Right lobe of liver (tissue), 6 donors: Measurements from ENCODE around the gene PROC. TPM values are rescaled to one million over a fixed set of nuclear protein-coding genes. Genes with fewer than 3 reads are reported as not detected.

ENCODE experiments used
- ATAC-seq, 4 donors: fragments of 200-7000 bp; cut with Tn5 transposase; one replicate each; pipeline ENCODE4 v1.9.1; 2020; ENCODE audit warnings: mild to moderate bottlenecking in 4 of 4, moderate library complexity in 4 of 4
- DNase-seq, 3 donors: peaks; one replicate each; pipeline ENCODE4 v3.0.0-alpha.2; 2020
- H3K27ac ChIP-seq, 3 donors: fragments of 200-600 bp; one replicate each; pipeline ENCODE4 v1.8.0; 2022
- H3K27me3 ChIP-seq, 2 donors: fragments of 200-600 bp; one replicate each; pipeline ENCODE4 v1.8.0; 2022
- H3K36me3 ChIP-seq, 4 donors: fragments of 200-600 bp; sonication (generic) in 1 of 4; one replicate each; pipeline versions ENCODE4 v1.5.1 to v1.8.0; 2017 to 2022; ENCODE audit warnings: control low read depth in 1 of 4
- H3K4me1 ChIP-seq, 4 donors: fragments of 200-600 bp; sonication (generic) in 1 of 4; one replicate each; pipeline versions ENCODE4 v1.5.1 to v1.8.0; 2017 to 2022; ENCODE audit warnings: control low read depth in 1 of 4
- H3K4me3 ChIP-seq, 3 donors: fragments of 200-600 bp; one replicate each; pipeline ENCODE4 v1.8.0; 2022
- H3K9me3 ChIP-seq, 4 donors: fragments of 200-600 bp; sonication (generic) in 1 of 4; one replicate each; pipeline versions ENCODE4 v1.5.1 to v1.8.0; 2017 to 2022; ENCODE audit warnings: control low read depth in 1 of 4
- CTCF ChIP-seq, 4 donors: fragments of 200-600 bp in 3 of 4; fragments of 450-650 bp in 1 of 4; IDR thresholded peaks; one replicate each; pipeline versions ENCODE4 v1.5.1 to v1.8.0; 2016 to 2022; ENCODE audit warnings: antibody characterized with exemption in 4 of 4, mild to moderate bottlenecking in 2 of 4
- POLR2A ChIP-seq: fragments of 450-650 bp; IDR thresholded peaks from one replicate; pipeline ENCODE4 v1.6.1; 2017; ENCODE audit warnings: antibody characterized with exemption, mild to moderate bottlenecking
- WGBS: methylation state at CpG from one replicate; pipeline ENCODE4 v1.1.6; 2018; ENCODE audit warnings: low coverage, low lambda C conversion rate; ENCODE audit not compliant: insufficient coverage; ENCODE audit errors: missing lambda C conversion rate; 5-methylcytosine and 5-hydroxymethylcytosine counted together
- intact Hi-C, 2 donors: fragments of 100-400 bp; cut with DNase I; formaldehyde crosslinking; loops; one replicate each; pipeline versions ENCODE4 v1.11.2 to v1.14.1; 2022
- total RNA-seq, 6 experiments: library from RNA; depleted of rRNA in 2 of 6; stranded (reverse); fragments of >200 nt in 2 of 6; fragmentation: NEBNext Ultra II Directional in 3 of 6; extraction: Animal tissue kit (Norgen Biotek cat#: 25700) in 3 of 6; gene quantifications; one replicate each; pipeline versions ENCODE4 v1.1.0 to v1.2.4, GENCODE V29; 2016 to 2023
- donor health status: DM: no; HTN: yes; CAD: no.
- donor health status: DM: no; HTN: no; CAD: no.
- donor health status: DM: no; HTN: no; CAD: no.
- donor health status: DM: no; HTN: yes; CAD: no.
- donor health status: DM: no; HTN: yes; CAD: no.

The PROC gene
- total RNA-seq, 6 experiments from 2014 or later, result 224 to 447 (median 319) TPM

- intact Hi-C loops, result no loop called here
- H3K4me3 ChIP-seq, result no peak overlapping the region
- no peaks in the 10 kb centered on the region for H3K27me3 ChIP-seq
- H3K9me3 ChIP-seq, result peaks cover 0 to 5% (median 0%) of the 10 kb centered on the region in 4 donors
- ATAC-seq (no peak), DNase-seq (no peak)
- 83% methylated on average over 2 of the region's 8 CpGs for WGBS
- H3K27ac ChIP-seq, result no peak overlapping the region
- H3K4me1 ChIP-seq, result peaks cover 0 to 9% (median 2%) of the 10 kb centered on the region in 4 donors
- no peak for TF ChIP-seq POLR2A
- no peak for TF ChIP-seq CTCF (IDR thresholded peaks at IDR 0.05)
- no peaks in the 10 kb centered on the region for H3K36me3 ChIP-seq
These were observed 42.0 kb upstream of the PROC start for GRCh38 chr2:127376257-127376656.

GRCh38 chr2:127377262-127377661, 41.0 kb upstream of the PROC start:
- ATAC-seq (no peak), DNase-seq (no peak)
- Histone ChIP-seq H3K4me3 (no peak overlapping the region), H3K9me3 (peaks cover 0 to 5% (median 0%) of the 10 kb centered on the region in 4 donors), H3K4me1 (peaks cover 0 to 9% (median 2%) of the 10 kb centered on the region in 4 donors), H3K36me3 (no peaks in the 10 kb centered on the region), H3K27ac (no peak overlapping the region), H3K27me3 (no peaks in the 10 kb centered on the region)
- intact Hi-C loops, result no loop called here
- WGBS, result 92% methylated on average over 1 of the region's 1 CpG
- TF ChIP-seq CTCF (IDR thresholded peaks at IDR 0.05) (no peak), POLR2A (no peak)

- H3K27ac ChIP-seq, result no peak overlapping the region
- H3K4me1 ChIP-seq, result peaks cover 0 to 22% (median 2%) of the 10 kb centered on the region in 4 donors
- DNase-seq, result no peak
- H3K36me3 ChIP-seq, result no peaks in the 10 kb centered on the region
- H3K9me3 ChIP-seq, result peaks cover 0 to 5% (median 0%) of the 10 kb centered on the region in 4 donors
- H3K27me3 ChIP-seq, result no peaks in the 10 kb centered on the region
- intact Hi-C loops, result no loop called here
- 94% methylated on average over 6 of the region's 6 CpGs for WGBS
- H3K4me3 ChIP-seq, result no peak overlapping the region
- ATAC-seq, result no peak
- TF ChIP-seq POLR2A (no peak), CTCF (IDR thresholded peaks at IDR 0.05) (no peak)
These were observed 39.5 kb upstream of the PROC start for GRCh38 chr2:127378720-127379119.

GRCh38 chr2:127379712-127380355, 38.4 kb upstream of the PROC start:
- intact Hi-C loops, result no loop called here
- ATAC-seq, result no peak
- DNase-seq, result no peak
- H3K27me3 ChIP-seq, result no peaks in the 10 kb centered on the region
- H3K9me3 ChIP-seq, result peaks cover 0 to 5% (median 0%) of the 10 kb centered on the region in 4 donors
- H3K4me3 ChIP-seq, result no peak overlapping the region
- H3K27ac ChIP-seq, result no peak overlapping the region
- peaks cover 0 to 30% (median 2%) of the 10 kb centered on the region in 4 donors for H3K4me1 ChIP-seq
- no peaks in the 10 kb centered on the region for H3K36me3 ChIP-seq
- 82% methylated on average over 4 of the region's 4 CpGs for WGBS
- TF ChIP-seq POLR2A, result no peak

GRCh38 chr2:127381762-127382161, 36.5 kb upstream of the PROC start:
- ATAC-seq (no peak), DNase-seq (no peak)
- WGBS, result 63% methylated on average over 5 of the region's 5 CpGs
- no peaks in the 10 kb centered on the region for H3K9me3 ChIP-seq
- intact Hi-C loops, result no loop called here
- H3K4me3 ChIP-seq, result no peak overlapping the region
- no peak overlapping the region for H3K27ac ChIP-seq
- no peaks in the 10 kb centered on the region for H3K27me3 ChIP-seq
- H3K36me3 ChIP-seq, result no peaks in the 10 kb centered on the region
- TF ChIP-seq CTCF (IDR thresholded peaks at IDR 0.05) (no peak), POLR2A (no peak)
- H3K4me1 ChIP-seq, result peaks cover 0 to 44% (median 6%) of the 10 kb centered on the region in 4 donors
